GM21786 (cell line): ENCODE results near the gene PTPRA.
A peak's percentile ranks its signal among the peaks of the same experiment; 100 is the strongest.
"Not testable (repeated sequence)": the region's sequence is repeated elsewhere in the genome, so short reads cannot be mapped to it uniquely, and the experiment has no call there.

Experiments
- ATAC-seq: cut with Tn5 transposase; IDR thresholded peaks from one replicate; pipeline ENCODE4 v1.9.1; 2021; ENCODE audit not compliant: unreplicated experiment

Gene PTPRA

DNA sequence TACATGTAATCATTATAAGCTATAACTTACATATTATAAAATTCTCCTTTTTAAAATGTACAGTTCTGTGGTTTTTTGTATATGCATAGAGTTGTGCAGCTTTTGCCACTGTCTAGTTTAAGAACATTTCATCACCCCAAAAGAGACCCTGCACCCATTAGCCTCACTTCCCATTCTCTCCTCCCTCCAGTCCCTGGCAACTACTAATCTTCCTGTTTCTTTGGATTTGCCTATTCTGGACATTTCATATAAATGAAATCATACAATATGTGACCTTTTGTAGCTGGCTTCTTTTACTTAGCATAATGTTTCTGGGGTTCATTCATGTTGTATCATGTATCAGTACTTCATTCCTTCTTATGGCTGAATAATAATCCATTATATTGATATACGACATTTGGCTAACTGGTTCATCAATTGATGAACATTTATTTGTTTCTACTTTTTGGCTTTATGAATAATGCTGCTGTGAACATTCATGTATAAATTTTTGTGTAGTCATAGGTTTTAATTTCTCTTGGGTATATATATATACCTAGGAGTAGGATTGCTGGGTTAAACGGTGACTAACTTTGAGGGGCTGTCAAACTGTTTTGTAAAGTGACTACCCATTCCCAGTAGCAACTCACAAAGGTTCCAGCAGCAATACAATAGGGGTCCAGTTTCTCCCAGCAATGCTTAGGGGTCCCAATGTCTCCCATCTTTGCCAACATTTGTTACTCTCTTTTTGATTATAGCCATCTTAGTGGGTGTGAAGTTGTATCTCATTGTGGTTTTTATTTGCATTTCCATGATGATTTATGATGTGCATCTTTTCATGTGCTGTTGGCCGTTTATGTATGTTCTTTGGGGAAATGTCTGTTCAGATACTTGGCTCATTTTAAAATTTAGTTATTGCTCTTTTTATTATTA is 10.7 kb downstream of the PTPRA start:
- no peak for ATAC-seq

- no peak for ATAC-seq
These were observed 14.4 kb downstream of the PTPRA start for GRCh38 chr20:2887715-2888114.

GRCh38 chr20:2888224-2888955 is 15.1 kb downstream of the PTPRA start:
- no peak for ATAC-seq

GRCh38 chr20:2889209-2889608 is 15.9 kb downstream of the PTPRA start:
- no peak for ATAC-seq

- ATAC-seq = no peak
These were observed 16.5 kb downstream of the PTPRA start for GRCh38 chr20:2889797-2890196.

DNA sequence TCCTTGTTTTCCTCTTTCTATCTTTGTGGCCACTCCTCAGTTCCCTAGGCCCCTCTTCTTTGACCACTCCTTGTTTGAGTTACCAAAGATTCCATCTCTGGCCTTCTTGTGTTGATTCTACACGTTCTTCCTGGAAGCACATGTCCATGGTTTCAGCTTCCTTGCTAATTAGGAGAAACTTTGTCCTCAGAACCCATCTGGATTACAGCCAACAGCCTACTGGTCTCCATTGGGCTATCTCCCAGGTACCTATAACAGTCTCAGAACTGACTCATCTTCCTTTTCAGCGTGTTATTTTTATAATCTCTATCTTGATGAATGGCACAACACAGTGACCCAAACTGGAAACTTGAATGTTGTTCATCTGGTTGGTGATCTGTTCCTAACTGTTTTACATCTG is 17.5 kb downstream of the PTPRA start:
- ATAC-seq = no peak

- no peak for ATAC-seq
These were observed 18.1 kb downstream of the PTPRA start for GRCh38 chr20:2891343-2891742.

GRCh38 chr20:2892376-2892775 is 19.1 kb downstream of the PTPRA start:
- no peak for ATAC-seq

DNA sequence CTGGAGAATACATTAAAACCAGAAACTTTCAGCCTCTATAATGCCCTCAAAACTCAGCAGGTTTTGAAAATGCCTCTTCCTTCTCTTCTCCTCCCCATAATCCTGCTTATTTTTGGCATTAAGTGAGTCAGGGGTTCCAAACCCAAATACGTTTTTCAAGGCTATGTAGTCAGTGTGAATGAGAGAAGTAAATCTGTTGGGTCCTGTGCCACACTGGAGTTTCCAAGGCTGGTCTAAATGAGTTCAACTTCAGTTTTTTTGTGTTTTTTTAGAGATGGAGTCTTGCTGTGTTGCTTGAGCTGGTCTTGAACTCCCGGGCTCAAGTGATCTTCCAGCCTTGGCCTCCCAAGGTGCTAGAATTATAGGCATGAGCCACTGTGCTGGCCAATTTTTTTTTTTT is 20.9 kb downstream of the PTPRA start:
- ATAC-seq = no peak

GRCh38 chr20:2895154-2895553 is 21.9 kb downstream of the PTPRA start:
- ATAC-seq = not testable (repeated sequence)

- ATAC-seq = peak; percentile 62
These were observed 26.0 kb downstream of the PTPRA start for GRCh38 chr20:2899243-2899642.

- peak; percentile 50 for ATAC-seq
These were observed 27.7 kb downstream of the PTPRA start for GRCh38 chr20:2900845-2901592.

DNA sequence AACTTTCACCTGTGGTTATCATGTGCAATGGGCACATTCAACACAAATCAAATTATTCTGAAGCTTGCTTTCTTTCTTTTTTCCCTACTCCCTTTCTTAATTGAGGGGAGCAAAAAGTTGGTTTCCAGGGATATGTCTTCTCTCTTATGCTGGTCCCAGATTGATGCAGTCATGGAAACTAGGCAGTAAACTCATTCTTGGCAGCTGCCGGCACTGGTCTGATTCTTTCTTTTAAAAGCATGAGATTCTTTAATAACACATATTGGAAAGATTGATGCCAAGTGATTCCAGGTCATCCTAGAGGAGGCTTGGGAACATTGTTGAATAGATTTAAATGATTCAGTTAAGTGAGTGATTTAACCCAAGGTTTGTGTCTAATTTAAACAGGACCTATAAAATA is 29.0 kb downstream of the PTPRA start:
- no peak for ATAC-seq

GRCh38 chr20:2902818-2903217 is 29.5 kb downstream of the PTPRA start:
- ATAC-seq = no peak

GRCh38 chr20:2903686-2904085 is 30.4 kb downstream of the PTPRA start:
- no peak for ATAC-seq

DNA sequence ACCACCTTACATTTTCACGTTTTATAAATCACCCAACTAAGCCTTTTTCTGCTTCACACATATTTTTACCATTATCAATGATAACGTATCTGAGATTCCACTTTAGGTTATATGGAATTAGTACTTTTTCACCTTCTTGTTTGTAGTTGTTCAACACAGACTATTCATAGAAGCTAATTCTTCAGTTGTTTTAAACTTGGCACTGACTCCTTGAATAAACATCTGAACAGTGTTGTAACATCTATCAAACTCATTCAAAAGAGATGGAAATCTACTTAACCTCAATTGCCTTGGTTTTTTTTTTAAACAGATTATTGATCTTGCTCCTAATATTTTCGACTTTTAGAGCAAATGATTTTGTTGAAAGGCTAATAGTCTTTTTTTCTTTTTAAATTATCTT is 34.2 kb downstream of the PTPRA start:
- no peak for ATAC-seq

DNA sequence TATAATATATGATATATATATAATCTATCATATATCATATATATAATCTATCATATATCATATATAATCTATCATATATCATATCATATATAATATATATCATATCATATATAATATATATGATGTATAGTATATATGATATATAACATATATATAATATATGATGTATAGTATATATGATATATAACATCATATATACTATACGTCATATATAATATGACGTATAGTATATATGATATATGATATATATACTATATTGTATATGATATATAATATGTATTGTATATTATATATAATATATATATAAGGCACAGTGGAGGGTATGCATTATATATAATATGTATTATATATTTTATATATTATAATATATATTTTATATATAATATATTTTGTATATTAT is 36.7 kb downstream of the PTPRA start:
- no peak for ATAC-seq

- ATAC-seq = no peak
These were observed 37.9 kb downstream of the PTPRA start for GRCh38 chr20:2911200-2911599.

- no peak for ATAC-seq
These were observed 40.9 kb downstream of the PTPRA start for GRCh38 chr20:2914160-2914559.

DNA sequence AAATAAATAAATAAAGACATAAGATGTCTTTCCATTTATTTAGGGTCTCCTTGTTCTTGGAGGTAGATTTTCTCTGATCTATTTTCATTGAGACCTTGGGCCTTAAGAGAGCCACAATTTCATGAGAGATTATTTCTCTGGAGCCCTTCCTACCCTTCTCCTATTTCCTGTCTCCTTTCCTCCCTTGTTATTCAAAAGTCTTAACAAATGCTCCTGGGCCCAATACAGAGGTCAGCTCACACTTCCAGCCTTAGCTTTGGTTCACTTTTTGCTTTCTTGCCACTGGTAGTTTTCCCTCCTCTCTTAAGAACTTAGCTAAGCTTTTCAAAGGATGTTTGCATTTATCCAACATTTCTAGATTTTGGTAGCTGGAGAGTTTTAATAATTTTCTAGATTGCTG is 44.0 kb downstream of the PTPRA start:
- no peak for ATAC-seq
